ENCODE measurements around the gene BIRC6. TPM values are rescaled to one million over a fixed set of nuclear protein-coding genes. Genes with fewer than 3 reads are reported as not detected.

The BIRC6 gene
- total and polyA plus RNA-seq, 2 of the 4 experiments (the other 2 are of a cell fraction) = 26.5 to 316 TPM

DNA sequence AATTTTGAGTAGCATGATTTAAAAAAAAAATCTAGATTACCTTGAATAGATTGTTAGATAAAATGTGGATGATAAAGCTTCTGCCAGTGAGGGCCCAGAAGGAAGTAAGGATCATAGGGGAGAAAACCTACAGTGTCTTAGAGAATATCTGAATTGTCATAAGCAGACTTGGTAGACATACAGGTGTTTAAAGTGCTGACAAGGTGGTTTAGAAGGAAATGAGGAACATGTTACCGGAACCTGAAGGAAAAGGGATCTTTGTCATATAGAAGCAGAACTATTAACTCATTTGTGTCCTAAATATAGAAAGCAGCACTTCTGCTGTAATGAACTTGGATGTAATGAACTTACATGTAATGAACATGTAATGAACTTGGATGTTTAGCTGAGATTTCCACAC lies 176.1 kb downstream of the BIRC6 start:
- no TSS peak for BruUV-seq (replicated peaks)
- peaks cover 19% of the 10 kb centered on the region for H3K36me3 ChIP-seq (ENCODE audit: control insufficient read depth, insufficient read depth, low read length)
- dilution Hi-C loops (cut with HindIII; ENCODE audit: low sequenced_read_pairs, unreplicated experiment) = no loop called here

More for the DNA sequence above, 176.1 kb downstream of the BIRC6 start:
- no peaks in the 10 kb centered on the region for H3K27me3 ChIP-seq (ENCODE audit: control insufficient read depth, insufficient read depth, low read length)
- ATAC-seq (ENCODE audit: low read depth) (no peak), DNase-seq (no peak)
- H4K91ac ChIP-seq (ENCODE audit: insufficient read depth, low read depth, low read length) = no peak overlapping the region
- no peak overlapping the region for H3K18ac ChIP-seq (ENCODE audit: low read depth, low read length)
- no peak overlapping the region for H2AK9ac ChIP-seq (replicated peaks; ENCODE audit: low read depth, low read length, poor library complexity)
- no peak overlapping the region for H4K8ac ChIP-seq (ENCODE audit: low read depth in 2 of 2, low read length in 2 of 2)
- CTCF ChIA-PET = no interaction called here
- H3K79me1 ChIP-seq (ENCODE audit: low read depth in 1 of 2, low read length in 2 of 2) = peaks cover 0 to 20% of the 10 kb centered on the region in 2 experiments; a peak in 3 of 4 replicates
- no peak overlapping the region for H3K4me2 ChIP-seq (ENCODE audit: low read depth, low read length)
- TF ChIP-seq MAFK (IDR thresholded peaks at IDR 0.05; ENCODE audit: low read depth, low read length) = peak; percentile 76
- TF ChIP-seq, protein P1, sequence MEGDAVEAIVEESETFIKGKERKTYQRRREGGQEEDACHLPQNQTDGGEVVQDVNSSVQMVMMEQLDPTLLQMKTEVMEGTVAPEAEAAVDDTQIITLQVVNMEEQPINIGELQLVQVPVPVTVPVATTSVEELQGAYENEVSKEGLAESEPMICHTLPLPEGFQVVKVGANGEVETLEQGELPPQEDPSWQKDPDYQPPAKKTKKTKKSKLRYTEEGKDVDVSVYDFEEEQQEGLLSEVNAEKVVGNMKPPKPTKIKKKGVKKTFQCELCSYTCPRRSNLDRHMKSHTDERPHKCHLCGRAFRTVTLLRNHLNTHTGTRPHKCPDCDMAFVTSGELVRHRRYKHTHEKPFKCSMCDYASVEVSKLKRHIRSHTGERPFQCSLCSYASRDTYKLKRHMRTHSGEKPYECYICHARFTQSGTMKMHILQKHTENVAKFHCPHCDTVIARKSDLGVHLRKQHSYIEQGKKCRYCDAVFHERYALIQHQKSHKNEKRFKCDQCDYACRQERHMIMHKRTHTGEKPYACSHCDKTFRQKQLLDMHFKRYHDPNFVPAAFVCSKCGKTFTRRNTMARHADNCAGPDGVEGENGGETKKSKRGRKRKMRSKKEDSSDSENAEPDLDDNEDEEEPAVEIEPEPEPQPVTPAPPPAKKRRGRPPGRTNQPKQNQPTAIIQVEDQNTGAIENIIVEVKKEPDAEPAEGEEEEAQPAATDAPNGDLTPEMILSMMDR (conservative IDR thresholded peaks at IDR 0.05; ENCODE audit: low read depth, low read length) = no peak
- in situ Hi-C loops (cut with MboI; ENCODE audit: low sequenced_read_pairs) = no loop called here
- no peak overlapping the region for H3K23ac ChIP-seq (ENCODE audit: low read depth, low read length)
- no peak overlapping the region for H3K27ac ChIP-seq (ENCODE audit: insufficient read depth, low read length)
- intact Hi-C loops (cut with micrococcal nuclease) = no loop called here
- H2BK120ac ChIP-seq (ENCODE audit: low read depth, low read length) = no peak overlapping the region
- H3K56ac ChIP-seq (ENCODE audit: extremely low read depth, insufficient read depth, low read length) = no peak overlapping the region
- H3K9me3 ChIP-seq (ENCODE audit: control insufficient read depth, insufficient read depth, low read length) = no peaks in the 10 kb centered on the region
- no peaks in the 10 kb centered on the region; the same call in 1 of the 2 replicates for H3K9me1 ChIP-seq (ENCODE audit: insufficient read depth, low read length)
- H2AK5ac ChIP-seq (ENCODE audit: low read depth, low read length) = no peak overlapping the region
- no peak overlapping the region for H3K4ac ChIP-seq (ENCODE audit: low read depth, low read length)
- no peak overlapping the region for H3K14ac ChIP-seq (replicated peaks; ENCODE audit: low read depth, low read length)
- no peak overlapping the region for H2BK5ac ChIP-seq (ENCODE audit: low read depth, low read length, poor library complexity, severe bottlenecking)
- H3K4me3 ChIP-seq (ENCODE audit: insufficient read depth, low read depth, low read length) = no peak overlapping the region
- POLR2A ChIA-PET (ENCODE audit: unreplicated experiment) = no interaction called here
- no CpG with 5 or more reads among the region's 1 CpG for WGBS, 2 experiments (ENCODE audit: extremely low coverage in 2 of 2, insufficient read length in 1 of 2)
- no peak overlapping the region for H2BK20ac ChIP-seq (ENCODE audit: low read depth, low read length)
- H4K5ac ChIP-seq (ENCODE audit: low read depth, low read length) = no peak overlapping the region
- no peak overlapping the region for H2BK15ac ChIP-seq (ENCODE audit: low read depth, low read length)
- H4K20me1 ChIP-seq (ENCODE audit: insufficient read depth, low read length) = no peaks in the 10 kb centered on the region
- H3K9ac ChIP-seq (ENCODE audit: low read depth, low read length) = no peak overlapping the region
- H2AFZ ChIP-seq (replicated peaks; ENCODE audit: low read length, poor library complexity) = no peak overlapping the region
- no peaks in the 10 kb centered on the region for H3K4me1 ChIP-seq (ENCODE audit: control insufficient read depth, insufficient read depth, low read length)
